D721Med (cell line): ENCODE measurements around the gene CD8A.

Experiments used
- DNase-seq: peaks from one replicate; pipeline ENCODE4 v3.0.0; 2011; ENCODE audit warnings: low spot score; ENCODE audit not compliant: insufficient read length
- FAIRE-seq: peaks from 2 replicates; lab custom pipeline; 2011; peaks lifted over from hg19 to GRCh38; lab: Jason Lieb, UNC
- CTCF ChIP-seq: IDR thresholded peaks from 2 replicates; pipeline ENCODE4 v1.5.1; 2012; ENCODE audit warnings: mild to moderate bottlenecking, control low read depth; ENCODE audit not compliant: insufficient read depth; ENCODE audit errors: missing control alignments

Gene CD8A

GRCh38 chr2:86760371-86760770 lies 30.3 kb downstream of the CD8A start:
- no peak for FAIRE-seq
- DNase-seq: no peak
- TF ChIP-seq CTCF: no peak

GRCh38 chr2:86758405-86758804 lies 32.3 kb downstream of the CD8A start:
- FAIRE-seq (no peak), DNase-seq (no peak)
- no peak for TF ChIP-seq CTCF

- DNase-seq (no peak), FAIRE-seq (no peak)
- no peak for TF ChIP-seq CTCF
Observed at GRCh38 chr2:86753606-86754005, 37.1 kb downstream of the CD8A start.

GRCh38 chr2:86752934-86753333 lies 37.8 kb downstream of the CD8A start:
- no peak for DNase-seq
- TF ChIP-seq CTCF: no peak
- FAIRE-seq: no peak

GRCh38 chr2:86751778-86752177 lies 38.9 kb downstream of the CD8A start:
- DNase-seq (no peak), FAIRE-seq (no peak)
- TF ChIP-seq CTCF: no peak

- no peak for TF ChIP-seq CTCF
- no peak for DNase-seq
- FAIRE-seq: no peak
Observed at GRCh38 chr2:86750240-86750839, 40.4 kb downstream of the CD8A start.
